ENCODE data around the gene TMEM225B.

DNA sequence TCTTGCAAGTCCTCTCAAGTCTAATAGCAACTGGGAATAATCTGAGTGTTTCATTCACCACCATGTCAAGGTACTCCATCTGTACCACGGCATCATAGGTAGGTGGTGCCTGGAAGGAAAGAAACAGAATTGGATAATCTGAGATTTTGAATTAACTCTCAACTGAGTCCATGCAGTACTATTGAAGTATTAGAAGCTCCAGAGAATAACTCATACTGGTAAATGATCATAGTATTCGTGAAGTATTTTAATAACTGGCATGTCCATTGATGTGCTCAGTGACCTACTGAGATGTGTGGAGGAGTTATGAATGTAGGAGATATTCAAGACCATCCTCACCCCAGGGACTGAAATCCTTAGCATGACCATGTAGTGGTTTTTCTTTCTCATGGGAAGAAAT is 54.6 kb downstream of the TMEM225B start:
- TF ChIP-seq POLR2A (IDR thresholded peaks at IDR 0.05), result no peak
- TF ChIP-seq, protein P1, sequence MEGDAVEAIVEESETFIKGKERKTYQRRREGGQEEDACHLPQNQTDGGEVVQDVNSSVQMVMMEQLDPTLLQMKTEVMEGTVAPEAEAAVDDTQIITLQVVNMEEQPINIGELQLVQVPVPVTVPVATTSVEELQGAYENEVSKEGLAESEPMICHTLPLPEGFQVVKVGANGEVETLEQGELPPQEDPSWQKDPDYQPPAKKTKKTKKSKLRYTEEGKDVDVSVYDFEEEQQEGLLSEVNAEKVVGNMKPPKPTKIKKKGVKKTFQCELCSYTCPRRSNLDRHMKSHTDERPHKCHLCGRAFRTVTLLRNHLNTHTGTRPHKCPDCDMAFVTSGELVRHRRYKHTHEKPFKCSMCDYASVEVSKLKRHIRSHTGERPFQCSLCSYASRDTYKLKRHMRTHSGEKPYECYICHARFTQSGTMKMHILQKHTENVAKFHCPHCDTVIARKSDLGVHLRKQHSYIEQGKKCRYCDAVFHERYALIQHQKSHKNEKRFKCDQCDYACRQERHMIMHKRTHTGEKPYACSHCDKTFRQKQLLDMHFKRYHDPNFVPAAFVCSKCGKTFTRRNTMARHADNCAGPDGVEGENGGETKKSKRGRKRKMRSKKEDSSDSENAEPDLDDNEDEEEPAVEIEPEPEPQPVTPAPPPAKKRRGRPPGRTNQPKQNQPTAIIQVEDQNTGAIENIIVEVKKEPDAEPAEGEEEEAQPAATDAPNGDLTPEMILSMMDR (IDR thresholded peaks at IDR 0.05), result no peak
